H9 (cell line): ENCODE data around the gene CERK. TPM values are rescaled to one million over a fixed set of nuclear protein-coding genes. Genes with fewer than 3 reads are reported as not detected.
A peak's percentile ranks its signal among the peaks of the same experiment; 100 is the strongest.

Source experiments
- DNase-seq: peaks from one replicate; pipeline ENCODE4 v3.0.0-alpha.2; 2017
- H2AFZ ChIP-seq: one replicate; pipeline ENCODE4 v1.6.1; 2013; ENCODE audit warnings: mild to moderate bottlenecking, low read length, control low read depth, moderate library complexity
- H2AK5ac ChIP-seq: 2 replicates; pipeline ENCODE4 v1.6.1; 2013; ENCODE audit warnings: low read length, control low read depth, mixed read lengths; ENCODE audit not compliant: insufficient read length
- H2BK120ac ChIP-seq: one replicate; pipeline ENCODE4 v1.6.1; 2013; ENCODE audit warnings: low read depth, mild to moderate bottlenecking, low read length, control low read depth, inconsistent platforms; ENCODE audit not compliant: poor library complexity, severe bottlenecking
- H2BK12ac ChIP-seq: 2 replicates; pipeline ENCODE4 v1.6.1; 2013; ENCODE audit warnings: low read length, control low read depth, mixed read lengths, low read depth; ENCODE audit not compliant: insufficient read length
- H2BK15ac ChIP-seq: 2 replicates; pipeline ENCODE4 v1.6.1; 2013; ENCODE audit warnings: low read depth, low read length, control low read depth
- H2BK20ac ChIP-seq: one replicate; pipeline ENCODE4 v1.6.1; 2013; ENCODE audit warnings: low read depth, mild to moderate bottlenecking, low read length, control low read depth, inconsistent platforms; ENCODE audit not compliant: poor library complexity, severe bottlenecking
- H2BK5ac ChIP-seq: 2 replicates; pipeline ENCODE4 v1.6.1; 2013; ENCODE audit warnings: low read length, control low read depth, mixed read lengths; ENCODE audit not compliant: insufficient read length
- H3K14ac ChIP-seq: 2 replicates; pipeline ENCODE4 v1.6.1; 2013; ENCODE audit warnings: low read length, control low read depth; ENCODE audit not compliant: insufficient read depth
- H3K18ac ChIP-seq: 2 replicates; pipeline ENCODE4 v1.6.1; 2013; ENCODE audit warnings: low read depth, mild to moderate bottlenecking, mixed read lengths, low read length, control low read depth; ENCODE audit not compliant: insufficient read length
- H3K23ac ChIP-seq: 2 replicates; pipeline ENCODE4 v1.6.1; 2013; ENCODE audit warnings: low read length, control low read depth, mixed read lengths, low read depth; ENCODE audit not compliant: insufficient read length
- H3K23me2 ChIP-seq: 2 replicates; pipeline ENCODE4 v1.6.1; 2013; ENCODE audit warnings: low read depth, mild to moderate bottlenecking, mixed read lengths, low read length, control low read depth; ENCODE audit not compliant: insufficient read length, poor library complexity, severe bottlenecking
- H3K27ac ChIP-seq: 2 replicates; pipeline ENCODE4 v1.5.1; 2013; ENCODE audit warnings: low read length, control low read depth, mixed read lengths, low read depth; ENCODE audit not compliant: insufficient read length
- H3K27me3 ChIP-seq: 2 replicates; pipeline ENCODE4 v1.6.1; 2013; ENCODE audit warnings: low read length, control low read depth, inconsistent platforms; ENCODE audit not compliant: insufficient read depth
- H3K4ac ChIP-seq: 2 replicates; pipeline ENCODE4 v1.6.1; 2013; ENCODE audit warnings: low read depth, mild to moderate bottlenecking, control low read depth, inconsistent platforms, low read length, moderate library complexity
- H3K4me1 ChIP-seq: 2 replicates; pipeline ENCODE4 v1.6.1; 2013; ENCODE audit warnings: low read length, control low read depth, inconsistent platforms; ENCODE audit not compliant: insufficient read depth
- H3K4me2 ChIP-seq: 2 replicates; pipeline ENCODE4 v1.6.1; 2013; ENCODE audit warnings: low read length, control low read depth, mixed read lengths; ENCODE audit not compliant: insufficient read length, insufficient read depth
- H3K56ac ChIP-seq: 2 replicates; pipeline ENCODE4 v1.6.1; 2013; ENCODE audit warnings: low read depth, mild to moderate bottlenecking, mixed read lengths, low read length, control low read depth; ENCODE audit not compliant: insufficient read length
- H3K79me1 ChIP-seq: 2 replicates; pipeline ENCODE4 v1.6.1; 2013; ENCODE audit warnings: low read depth, mild to moderate bottlenecking, moderate library complexity, low read length, control low read depth, inconsistent platforms; ENCODE audit not compliant: insufficient read depth, poor library complexity, severe bottlenecking
- H3K79me2 ChIP-seq: 2 replicates; pipeline ENCODE4 v1.6.1; 2013; ENCODE audit warnings: low read length, control low read depth, inconsistent platforms; ENCODE audit not compliant: insufficient read depth
- H3K9ac ChIP-seq: 2 replicates; pipeline ENCODE4 v1.6.1; 2013; ENCODE audit warnings: low read length, control low read depth, mixed read lengths; ENCODE audit not compliant: insufficient read length; ENCODE audit errors: extremely low read depth
- H3K9me3 ChIP-seq: one replicate; pipeline ENCODE4 v1.6.1; 2013; ENCODE audit warnings: low read depth, low read length, inconsistent platforms; ENCODE audit not compliant: control insufficient read depth
- H3T11ph ChIP-seq: one replicate; pipeline ENCODE4 v1.6.1; 2013; ENCODE audit warnings: mild to moderate bottlenecking, low read length, control low read depth, inconsistent platforms
- H4K20me1 ChIP-seq: one replicate; pipeline ENCODE4 v1.6.1; 2013; ENCODE audit not compliant: control insufficient read depth, insufficient read length, insufficient read depth
- H4K5ac ChIP-seq: 2 replicates; pipeline ENCODE4 v1.6.1; 2013; ENCODE audit warnings: low read depth, mild to moderate bottlenecking, mixed read lengths, low read length, control low read depth; ENCODE audit not compliant: insufficient read length
- H4K8ac ChIP-seq: replicated peaks from 2 replicates; pipeline ENCODE4 v1.6.1; 2013; ENCODE audit warnings: low read length, control low read depth, mixed read lengths, low read depth; ENCODE audit not compliant: insufficient read length
- H4K91ac ChIP-seq: 2 replicates; pipeline ENCODE4 v1.6.1; 2013; ENCODE audit warnings: low read depth, mild to moderate bottlenecking, moderate library complexity, mixed read lengths, low read length, control low read depth; ENCODE audit not compliant: insufficient read length
- H3K27ac Mint-ChIP-seq, 3 experiments: 2 replicates in 2 of 3; 3 replicates in 1 of 3; pipeline ENCODE4 v1.8.0; 2020 to 2021; ENCODE audit warnings: mixed read lengths in 3 of 3, mild to moderate bottlenecking in 1 of 3, moderate library complexity in 1 of 3
- H3K27me3 Mint-ChIP-seq: 2 replicates; pipeline ENCODE4 v1.8.0; 2021; ENCODE audit warnings: low read depth, mild to moderate bottlenecking, moderate library complexity, mixed read lengths
- H3K36me3 Mint-ChIP-seq, 3 experiments: 2 replicates in 2 of 3; 3 replicates in 1 of 3; pipeline ENCODE4 v1.8.0; 2020 to 2021; ENCODE audit warnings: low read depth in 3 of 3, mixed read lengths in 3 of 3; ENCODE audit not compliant: insufficient read depth in 1 of 3
- H3K4me1 Mint-ChIP-seq, 2 experiments: 2 replicates each; pipeline ENCODE4 v1.8.0; 2020; ENCODE audit warnings: mixed read lengths in 2 of 2
- H3K4me3 Mint-ChIP-seq, 2 experiments: 2 replicates in 1 of 2; 3 replicates in 1 of 2; pipeline ENCODE4 v1.8.0; 2020 to 2021; ENCODE audit warnings: mild to moderate bottlenecking in 2 of 2, mixed read lengths in 2 of 2, moderate library complexity in 1 of 2
- H3K9me3 Mint-ChIP-seq, 2 experiments: 2 replicates in 1 of 2; 3 replicates in 1 of 2; pipeline ENCODE4 v1.8.0; 2020; ENCODE audit warnings: mild to moderate bottlenecking in 2 of 2, mixed read lengths in 2 of 2, moderate library complexity in 1 of 2
- WGBS: extraction: QIAGEN DNeasy Blood & Tissue Kit; methylation state at CpG from one replicate; pipeline ENCODE4 v1.1.7; 2013; ENCODE audit warnings: missing lambda C conversion rate, low lambda C conversion rate, mixed read lengths; ENCODE audit not compliant: insufficient read length; ENCODE audit errors: extremely low coverage; 5-methylcytosine and 5-hydroxymethylcytosine counted together
- total RNA-seq: library from RNA; stranded (reverse); gene quantifications from 2 replicates; pipeline ENCODE4 v1.2.1, GENCODE V29; 2021
- TF ChIP-seq, protein P1 (sequence below): fragments of 200-600 bp; sonication (generic); conservative IDR thresholded peaks from 3 replicates; pipeline ENCODE4 v1.8.0; 2021; ENCODE audit warnings: antibody characterized with exemption, mild to moderate bottlenecking

CERK gene
- total RNA-seq, 1 experiment from 2014 or later: 47.1 TPM

DNA sequence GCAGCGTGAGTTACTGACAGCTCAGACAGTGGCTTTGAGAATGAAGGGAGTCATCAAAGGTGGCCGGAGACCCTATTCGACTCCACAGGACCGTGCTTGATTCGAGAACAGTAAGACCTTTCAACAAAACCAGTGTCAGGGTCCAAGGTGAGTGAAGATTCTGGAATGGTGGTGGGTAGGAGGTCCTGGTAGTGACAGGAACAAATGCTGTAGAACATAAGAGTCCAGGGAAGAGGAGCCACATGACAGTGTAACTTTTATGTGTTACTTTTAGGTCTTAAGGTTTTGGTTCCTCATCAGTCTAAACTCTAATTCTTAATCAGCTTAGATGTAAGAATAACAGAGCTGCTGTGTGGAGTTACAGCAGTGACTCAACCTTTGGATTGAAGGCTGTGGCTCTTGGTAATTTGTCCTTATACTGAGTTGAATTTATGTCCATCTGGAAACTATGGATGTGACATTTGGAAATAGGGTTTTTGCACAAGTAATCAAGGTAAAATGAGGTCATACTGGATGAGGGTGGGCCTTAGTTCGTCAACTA, 26.2 kb upstream of the CERK start:
- no peak overlapping the region for H2BK120ac ChIP-seq
- H2BK15ac ChIP-seq: no peak overlapping the region
- no peak overlapping the region for H2AFZ ChIP-seq
- no CpG with 5 or more reads among the region's 6 CpGs for WGBS
- peaks cover 11% of the 10 kb centered on the region for H3K23me2 ChIP-seq
- no peak overlapping the region for H4K91ac ChIP-seq
- H3K4ac ChIP-seq: no peak overlapping the region
- no peak overlapping the region for H3K14ac ChIP-seq
- H3T11ph ChIP-seq: no peak overlapping the region
- Mint-ChIP-seq H3K9me3 (no peaks in the 10 kb centered on the region), H3K27ac (peak overlapping the region in 1 of 3 experiments; percentile 61; a peak in 2 of 7 replicates), H3K27me3 (no peaks in the 10 kb centered on the region), H3K36me3 (peaks cover 3 to 20% (median 9%) of the 10 kb centered on the region in 3 experiments; a peak in 5 of 7 replicates), H3K4me3 (peak overlapping the region; percentile 95 to 100; a peak in 4 of 5 replicates), H3K4me1 (peaks cover 8 to 22% of the 10 kb centered on the region in 2 experiments)
- no peak overlapping the region for H3K9ac ChIP-seq
- H3K9me3 ChIP-seq: no peaks in the 10 kb centered on the region
- H3K79me1 ChIP-seq: peaks cover 5% of the 10 kb centered on the region
- H3K4me1 ChIP-seq: no peaks in the 10 kb centered on the region; the same call in 1 of the 2 replicates
- no peak overlapping the region for H3K23ac ChIP-seq
- peaks cover 21% of the 10 kb centered on the region; the same call in 1 of the 2 replicates for H3K79me2 ChIP-seq
- no peak overlapping the region for H3K56ac ChIP-seq
- no peak overlapping the region for H3K27ac ChIP-seq
- H3K27me3 ChIP-seq: no peaks in the 10 kb centered on the region
- DNase-seq: no peak
- no peak overlapping the region for H3K18ac ChIP-seq
- no peak overlapping the region for H2BK12ac ChIP-seq
- H4K5ac ChIP-seq: no peak overlapping the region
- H4K20me1 ChIP-seq: peaks cover 2% of the 10 kb centered on the region
- H2BK20ac ChIP-seq: no peak overlapping the region
- H2AK5ac ChIP-seq: no peak overlapping the region
- no peak overlapping the region for H3K4me2 ChIP-seq
- no peak overlapping the region for H4K8ac ChIP-seq
- TF ChIP-seq, protein P1, sequence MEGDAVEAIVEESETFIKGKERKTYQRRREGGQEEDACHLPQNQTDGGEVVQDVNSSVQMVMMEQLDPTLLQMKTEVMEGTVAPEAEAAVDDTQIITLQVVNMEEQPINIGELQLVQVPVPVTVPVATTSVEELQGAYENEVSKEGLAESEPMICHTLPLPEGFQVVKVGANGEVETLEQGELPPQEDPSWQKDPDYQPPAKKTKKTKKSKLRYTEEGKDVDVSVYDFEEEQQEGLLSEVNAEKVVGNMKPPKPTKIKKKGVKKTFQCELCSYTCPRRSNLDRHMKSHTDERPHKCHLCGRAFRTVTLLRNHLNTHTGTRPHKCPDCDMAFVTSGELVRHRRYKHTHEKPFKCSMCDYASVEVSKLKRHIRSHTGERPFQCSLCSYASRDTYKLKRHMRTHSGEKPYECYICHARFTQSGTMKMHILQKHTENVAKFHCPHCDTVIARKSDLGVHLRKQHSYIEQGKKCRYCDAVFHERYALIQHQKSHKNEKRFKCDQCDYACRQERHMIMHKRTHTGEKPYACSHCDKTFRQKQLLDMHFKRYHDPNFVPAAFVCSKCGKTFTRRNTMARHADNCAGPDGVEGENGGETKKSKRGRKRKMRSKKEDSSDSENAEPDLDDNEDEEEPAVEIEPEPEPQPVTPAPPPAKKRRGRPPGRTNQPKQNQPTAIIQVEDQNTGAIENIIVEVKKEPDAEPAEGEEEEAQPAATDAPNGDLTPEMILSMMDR: no peak
- no peak overlapping the region for H2BK5ac ChIP-seq
